Left kidney (tissue), 8 donors: ENCODE measurements around the gene PIM3. TPM values are rescaled to one million over a fixed set of nuclear protein-coding genes. Genes with fewer than 3 reads are reported as not detected.

Experiments
- DNase-seq: peaks from one replicate; pipeline ENCODE4 v3.0.0-alpha.2; 2013
- long read RNA-seq, 8 donors: transcript quantifications; one replicate each; lab custom pipeline, GENCODE V29; 2026
- polyA plus RNA-seq: library from polyadenylated mRNA; unstranded; fragments of 120-200 nt; gene quantifications from one replicate; pipeline ENCODE4 v1.2.1, GENCODE V29; 2013; ENCODE audit not compliant: insufficient read length

PIM3 gene
- polyA plus RNA-seq = 12.3 TPM
- long read RNA-seq, donor 1, transcript PIM3-201 (6 exons, 2,369 nt) = major isoform, 21 of 22 reads
- long read RNA-seq, donor 1, partial matches to known transcripts = 0 of 22 reads
- long read RNA-seq, donor 1, other reads (novel, unspliced or antisense) = 0 of 22 reads
- long read RNA-seq, donor 2, transcript PIM3-201 (6 exons, 2,369 nt) = major isoform, 10 of 10 reads
- long read RNA-seq, donor 2, partial matches to known transcripts = 0 of 10 reads
- long read RNA-seq, donor 2, other reads (novel, unspliced or antisense) = 0 of 10 reads
- long read RNA-seq, donor 3, transcript PIM3-201 (6 exons, 2,369 nt) = major isoform, 7 of 7 reads
- long read RNA-seq, donor 3, partial matches to known transcripts = 0 of 7 reads
- long read RNA-seq, donor 3, other reads (novel, unspliced or antisense) = 0 of 7 reads
- long read RNA-seq, donor 4 = 0 reads
- long read RNA-seq, donor 5, transcript PIM3-201 (6 exons, 2,369 nt) = major isoform, 25 of 95 reads
- long read RNA-seq, donor 5, partial matches to known transcripts = 70 of 95 reads
- long read RNA-seq, donor 5, other reads (novel, unspliced or antisense) = 0 of 95 reads
- long read RNA-seq, donor 6, transcript PIM3-201 (6 exons, 2,369 nt) = major isoform, 17 of 17 reads
- long read RNA-seq, donor 6, partial matches to known transcripts = 0 of 17 reads
- long read RNA-seq, donor 6, other reads (novel, unspliced or antisense) = 0 of 17 reads
- long read RNA-seq, donor 7, transcript PIM3-201 (6 exons, 2,369 nt) = major isoform, 17 of 17 reads
- long read RNA-seq, donor 7, partial matches to known transcripts = 0 of 17 reads
- long read RNA-seq, donor 7, other reads (novel, unspliced or antisense) = 0 of 17 reads
- long read RNA-seq, donor 8, transcript PIM3-201 (6 exons, 2,369 nt) = major isoform, 8 of 23 reads
- long read RNA-seq, donor 8, partial matches to known transcripts = 15 of 23 reads
- long read RNA-seq, donor 8, other reads (novel, unspliced or antisense) = 0 of 23 reads

GRCh38 chr22:49960159-49961004 lies at the start of gene PIM3:
Gene PIM3 (plus strand): TSS chr22:49960772. CDS start chr22:49960948, 176 bp downstream.
- DNase-seq = peak; percentile 96

GRCh38 chr22:49911881-49912625 lies 48.5 kb upstream of the PIM3 start:
- no peak for DNase-seq

GRCh38 chr22:49913026-49913425 lies 47.5 kb upstream of the PIM3 start:
- no peak for DNase-seq

- DNase-seq = no peak
Measured at GRCh38 chr22:49913446-49913845, 47.1 kb upstream of the PIM3 start.

- no peak for DNase-seq
Measured at GRCh38 chr22:49914256-49914655, 46.3 kb upstream of the PIM3 start.

GRCh38 chr22:49915610-49916009 lies 45.0 kb upstream of the PIM3 start:
- DNase-seq = no peak

- no peak for DNase-seq
Measured at GRCh38 chr22:49916831-49917230, 43.7 kb upstream of the PIM3 start.

GRCh38 chr22:49917974-49918910 lies 42.3 kb upstream of the PIM3 start, which contains the start of the genes ALG12 and CRELD2:
Gene ALG12 (minus strand): TSS chr22:49918438. CDS start chr22:49913765, 4,673 bp downstream.
Gene CRELD2 (plus strand): TSS chr22:49918634. CDS start chr22:49918770, 136 bp downstream.
- peak; percentile 95 for DNase-seq

GRCh38 chr22:49918911-49919881 lies 41.4 kb upstream of the PIM3 start:
- no peak for DNase-seq

DNA sequence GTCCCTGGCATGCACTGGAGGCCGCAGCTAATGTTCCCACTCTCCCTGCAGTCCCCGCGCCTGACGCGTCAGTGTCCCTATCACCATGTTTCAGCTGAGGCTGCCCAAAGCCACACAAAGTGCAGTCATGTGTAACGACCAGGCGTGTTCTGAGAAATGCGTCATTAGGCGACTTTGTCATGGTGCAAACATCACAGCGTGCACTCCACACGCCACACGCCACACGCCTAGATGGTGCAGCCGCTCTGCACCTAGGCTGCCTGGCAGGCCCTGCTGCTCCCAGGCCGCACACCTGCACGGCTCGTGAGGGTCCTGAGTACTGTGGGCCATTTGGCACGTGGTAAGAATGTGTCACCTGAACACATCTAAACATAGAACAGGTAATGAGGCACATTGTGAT lies 39.7 kb upstream of the PIM3 start:
- no peak for DNase-seq

DNA sequence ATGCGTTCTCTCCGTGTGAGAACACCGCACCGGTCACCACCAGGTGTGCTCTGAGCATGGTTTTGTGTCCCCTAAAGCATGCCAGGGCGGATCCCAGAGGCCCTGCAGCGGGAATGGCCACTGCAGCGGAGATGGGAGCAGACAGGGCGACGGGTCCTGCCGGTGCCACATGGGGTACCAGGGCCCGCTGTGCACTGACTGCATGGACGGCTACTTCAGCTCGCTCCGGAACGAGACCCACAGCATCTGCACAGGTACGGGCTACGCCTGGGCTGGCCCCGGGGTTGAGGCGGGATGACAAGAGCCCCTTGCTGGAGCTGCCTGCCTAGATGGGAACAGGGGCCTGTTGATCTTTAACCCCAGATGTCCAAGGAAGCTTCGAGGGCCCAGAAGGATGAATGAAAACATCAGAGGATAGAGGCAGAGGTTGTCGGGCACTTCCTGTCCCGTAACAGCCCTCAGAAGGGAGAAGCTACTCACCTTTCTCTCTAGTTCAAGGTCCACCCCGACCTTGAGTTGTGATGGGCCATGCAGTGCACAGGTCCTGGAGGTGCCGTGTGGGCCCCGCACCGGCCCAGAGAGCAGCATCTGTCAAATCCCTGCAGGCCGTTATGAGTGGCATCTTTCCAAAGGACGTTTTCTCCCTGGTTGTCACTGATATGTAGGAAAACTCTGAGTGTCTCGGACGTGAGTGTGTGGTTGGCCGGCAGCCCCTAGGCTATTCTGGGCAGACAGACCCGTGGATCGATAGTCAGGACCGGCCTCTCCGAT lies 38.9 kb upstream of the PIM3 start:
- DNase-seq = no peak

- no peak for DNase-seq
Measured at GRCh38 chr22:49922484-49922883, 38.1 kb upstream of the PIM3 start.

DNA sequence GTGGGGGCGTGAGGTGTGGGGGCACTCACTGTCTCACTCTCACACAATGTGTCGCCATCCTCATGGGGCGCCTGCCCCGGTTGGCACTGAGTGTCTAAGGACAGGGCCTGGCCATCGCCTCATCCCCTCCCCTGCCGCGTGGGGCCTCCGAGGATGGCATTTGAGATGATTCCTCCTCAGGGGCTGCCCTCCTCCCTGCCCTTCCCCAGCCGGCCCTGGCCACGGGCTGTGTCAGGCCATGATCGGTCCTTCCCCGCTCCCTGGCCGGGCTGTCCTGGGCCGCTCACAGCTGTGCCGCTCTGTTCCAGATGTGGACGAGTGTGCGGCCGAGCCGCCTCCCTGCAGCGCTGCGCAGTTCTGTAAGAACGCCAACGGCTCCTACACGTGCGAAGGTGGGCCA lies 37.6 kb upstream of the PIM3 start:
- DNase-seq = no peak

DNA sequence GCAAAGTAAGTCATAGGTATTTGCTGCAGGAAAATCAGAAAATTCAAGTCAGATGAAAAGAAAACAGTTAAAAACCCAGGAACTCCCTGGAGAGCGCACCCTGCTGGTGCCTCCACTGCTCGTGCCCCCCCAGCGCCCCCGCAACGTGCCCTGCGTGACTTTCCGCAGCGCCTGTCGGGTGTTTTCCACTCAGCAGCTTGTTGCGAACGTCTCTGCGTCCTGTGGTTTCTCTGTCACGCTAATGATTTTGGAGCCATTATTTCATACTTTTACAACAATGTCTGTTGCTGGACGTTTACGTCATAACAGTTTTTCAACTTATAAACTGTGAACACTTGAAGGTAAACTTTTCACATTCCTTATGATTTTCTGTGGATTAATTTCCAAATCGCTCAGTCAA lies 37.1 kb upstream of the PIM3 start:
- no peak for DNase-seq

- no peak for DNase-seq
Measured at GRCh38 chr22:49924113-49924833, 36.3 kb upstream of the PIM3 start.

DNA sequence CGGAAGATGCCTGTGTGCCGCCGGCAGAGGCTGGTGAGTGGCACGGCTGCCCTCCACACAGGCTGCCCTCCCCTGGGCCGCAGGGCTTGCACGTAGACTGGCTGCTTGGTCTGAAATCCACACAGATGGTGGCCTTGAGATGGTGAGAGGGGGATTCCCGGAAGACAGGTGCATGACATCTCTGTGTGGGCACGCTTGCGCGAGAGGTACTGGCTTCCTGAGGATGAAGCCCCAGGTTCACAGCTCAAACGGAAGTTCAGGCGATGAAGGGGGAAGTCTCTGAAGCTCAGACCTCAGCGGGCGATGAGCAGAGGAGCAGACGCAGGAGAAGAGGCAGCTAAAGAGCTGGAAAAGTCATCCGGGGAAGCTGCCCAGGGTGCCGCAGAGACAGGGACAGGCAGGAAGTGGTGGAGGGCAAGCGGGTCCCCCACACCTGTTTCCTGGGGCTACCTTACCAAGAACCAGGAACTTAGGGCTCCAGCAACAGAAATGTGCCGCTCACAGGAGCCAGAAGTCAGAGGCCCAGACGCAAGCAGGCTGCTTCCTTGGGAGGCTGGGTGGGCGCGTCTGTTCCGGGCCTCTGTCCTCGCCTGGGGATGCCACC lies 34.9 kb upstream of the PIM3 start:
- no peak for DNase-seq

DNA sequence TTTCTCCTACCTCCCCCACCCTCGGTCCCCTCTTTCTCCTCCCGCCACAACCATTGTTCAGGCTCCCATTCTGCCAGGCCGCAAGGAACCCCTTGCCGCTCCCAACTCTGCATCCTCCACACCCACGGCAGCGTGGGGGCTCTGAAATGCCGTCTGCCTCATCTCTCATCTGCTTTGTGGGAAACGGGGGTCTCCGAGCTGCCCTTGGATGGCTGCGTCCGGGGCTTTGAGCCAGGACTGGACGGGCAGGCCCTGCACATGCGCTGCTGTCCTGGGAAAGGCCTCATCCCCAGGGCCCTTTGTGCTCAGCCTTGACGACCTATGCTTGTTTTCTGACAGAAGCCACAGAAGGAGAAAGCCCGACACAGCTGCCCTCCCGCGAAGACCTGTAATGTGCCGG lies 33.7 kb upstream of the PIM3 start:
- no peak for DNase-seq
